Gastrocnemius medialis (tissue), 4 donors: ENCODE data around the gene SHB.
"Not testable (repeated sequence)": the region's sequence is repeated elsewhere in the genome, so short reads cannot be mapped to it uniquely, and the experiment has no call there.

ENCODE experiments used
- POLR2A ChIP-seq, 2 donors: fragments of 450-650 bp; IDR thresholded peaks; one replicate each; pipeline ENCODE4 v1.6.1; 2017; ENCODE audit warnings: antibody characterized with exemption in 2 of 2, mild to moderate bottlenecking in 2 of 2, moderate library complexity in 2 of 2
- TF ChIP-seq, protein P1 (sequence below), 5 experiments: fragments of 450-650 bp in 3 of 5; fragments of 200-600 bp in 2 of 5; sonication (generic) in 2 of 5; IDR thresholded peaks in 4 of 5; conservative IDR thresholded peaks in 1 of 5; 1 replicate in 4 of 5; 2 replicates in 1 of 5; pipeline ENCODE4 v1.5.1; 2016 to 2019; ENCODE audit warnings: antibody characterized with exemption in 5 of 5, mild to moderate bottlenecking in 3 of 5, moderate library complexity in 3 of 5

DNA sequence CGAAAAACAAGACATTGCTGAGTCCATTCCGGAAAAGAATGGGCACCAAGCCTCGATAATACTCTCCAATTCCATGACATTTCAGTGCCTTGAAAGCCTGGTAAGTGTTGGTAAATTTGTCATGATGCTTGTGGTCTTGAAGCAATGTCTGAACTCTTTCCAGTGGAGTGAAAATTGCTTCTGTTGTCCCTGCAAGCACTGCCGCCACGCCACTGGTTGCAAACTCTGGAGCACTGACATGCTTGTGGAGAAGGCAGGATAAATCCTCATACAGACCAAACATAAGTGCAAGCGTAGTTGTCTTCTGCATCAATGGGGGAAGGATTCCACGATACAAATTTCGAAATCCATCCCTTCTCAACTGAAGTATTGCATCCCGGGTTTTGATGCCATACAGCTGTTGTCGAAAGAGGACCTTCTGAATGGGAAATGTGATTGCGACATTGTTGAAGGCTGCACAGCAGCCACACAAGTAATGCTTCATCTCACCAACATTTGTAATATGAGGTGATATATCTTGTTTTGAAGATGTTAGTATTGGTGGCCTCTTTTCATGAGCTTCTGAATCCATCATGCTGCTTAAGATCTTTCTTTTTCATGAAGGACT, 180.9 kb downstream of the SHB start:
- not testable (repeated sequence) for TF ChIP-seq POLR2A (IDR thresholded peaks at IDR 0.05)
- TF ChIP-seq, protein P1, sequence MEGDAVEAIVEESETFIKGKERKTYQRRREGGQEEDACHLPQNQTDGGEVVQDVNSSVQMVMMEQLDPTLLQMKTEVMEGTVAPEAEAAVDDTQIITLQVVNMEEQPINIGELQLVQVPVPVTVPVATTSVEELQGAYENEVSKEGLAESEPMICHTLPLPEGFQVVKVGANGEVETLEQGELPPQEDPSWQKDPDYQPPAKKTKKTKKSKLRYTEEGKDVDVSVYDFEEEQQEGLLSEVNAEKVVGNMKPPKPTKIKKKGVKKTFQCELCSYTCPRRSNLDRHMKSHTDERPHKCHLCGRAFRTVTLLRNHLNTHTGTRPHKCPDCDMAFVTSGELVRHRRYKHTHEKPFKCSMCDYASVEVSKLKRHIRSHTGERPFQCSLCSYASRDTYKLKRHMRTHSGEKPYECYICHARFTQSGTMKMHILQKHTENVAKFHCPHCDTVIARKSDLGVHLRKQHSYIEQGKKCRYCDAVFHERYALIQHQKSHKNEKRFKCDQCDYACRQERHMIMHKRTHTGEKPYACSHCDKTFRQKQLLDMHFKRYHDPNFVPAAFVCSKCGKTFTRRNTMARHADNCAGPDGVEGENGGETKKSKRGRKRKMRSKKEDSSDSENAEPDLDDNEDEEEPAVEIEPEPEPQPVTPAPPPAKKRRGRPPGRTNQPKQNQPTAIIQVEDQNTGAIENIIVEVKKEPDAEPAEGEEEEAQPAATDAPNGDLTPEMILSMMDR (IDR thresholded peaks at IDR 0.05 in 4 of 5, conservative IDR thresholded peaks at IDR 0.05 in 1 of 5) = not testable (repeated sequence)
